DND-41 (cell line): ENCODE measurements around the gene PNMA6F.

ENCODE experiments used
- ATAC-seq: fragments of 200-7000 bp; cut with Tn5 transposase; 3 replicates; pipeline ENCODE4 v1.9.1; 2021; ENCODE audit warnings: low read depth; ENCODE audit not compliant: insufficient read depth
- DNase-seq: peaks from one replicate; pipeline ENCODE4 v3.0.0-alpha.2; 2020
- H2AFZ ChIP-seq: 2 replicates; pipeline ENCODE4 v1.6.0; 2012; ENCODE audit warnings: low read depth, low read length
- H3K27ac ChIP-seq: 2 replicates; pipeline ENCODE4 v1.5.1; 2012; ENCODE audit warnings: low read length, inconsistent platforms
- H3K27me3 ChIP-seq: fragments of 200-600 bp; sonication (generic); 2 replicates; pipeline ENCODE4 v1.6.0; 2012; ENCODE audit warnings: low read length, mild to moderate bottlenecking, inconsistent platforms; ENCODE audit not compliant: insufficient read depth, poor library complexity
- H3K36me3 ChIP-seq: 2 replicates; pipeline ENCODE4 v1.5.1; 2012; ENCODE audit warnings: low read length, inconsistent platforms; ENCODE audit not compliant: insufficient read depth
- H3K4me1 ChIP-seq: 2 replicates; pipeline ENCODE4 v1.5.1; 2012; ENCODE audit warnings: mild to moderate bottlenecking, low read length; ENCODE audit not compliant: insufficient read depth
- H3K4me2 ChIP-seq: 2 replicates; pipeline ENCODE4 v1.6.0; 2012; ENCODE audit warnings: mild to moderate bottlenecking, moderate library complexity, low read length, inconsistent platforms; ENCODE audit not compliant: insufficient read depth
- H3K4me3 ChIP-seq, 2 experiments: fragments of 200-600 bp in 1 of 2; shearing (Covaris generic) in 1 of 2; 2 replicates each; pipeline ENCODE4 v1.5.1; 2012 to 2016; ENCODE audit warnings: inconsistent platforms in 2 of 2, low read length in 2 of 2, mild to moderate bottlenecking in 2 of 2, low read depth in 1 of 2, moderate library complexity in 1 of 2
- H3K79me2 ChIP-seq: 2 replicates; pipeline ENCODE4 v1.6.0; 2012; ENCODE audit warnings: low read length, inconsistent platforms; ENCODE audit not compliant: insufficient read depth
- H3K9ac ChIP-seq: 2 replicates; pipeline ENCODE4 v1.6.0; 2012; ENCODE audit warnings: low read depth, mild to moderate bottlenecking, inconsistent platforms, low read length, moderate library complexity
- H3K9me3 ChIP-seq: 2 replicates; pipeline ENCODE4 v1.5.1; 2012; ENCODE audit warnings: low read length, moderate library complexity, mild to moderate bottlenecking, inconsistent platforms; ENCODE audit not compliant: insufficient read depth, severe bottlenecking
- H4K20me1 ChIP-seq: 2 replicates; pipeline ENCODE4 v1.6.0; 2012; ENCODE audit warnings: low read length; ENCODE audit not compliant: insufficient read depth
- CTCF ChIP-seq: IDR thresholded peaks from 2 replicates; pipeline ENCODE4 v1.5.1; 2012; ENCODE audit warnings: borderline replicate concordance, low read length, moderate library complexity, mild to moderate bottlenecking; ENCODE audit not compliant: poor library complexity, severe bottlenecking; ENCODE audit errors: extremely low read depth
- EZH2 ChIP-seq: IDR thresholded peaks from 3 replicates; pipeline ENCODE4 v1.6.1; 2012; ENCODE audit warnings: borderline replicate concordance, low read depth, mild to moderate bottlenecking, moderate library complexity, low read length, inconsistent platforms; ENCODE audit not compliant: severe bottlenecking

Gene PNMA6F

DNA sequence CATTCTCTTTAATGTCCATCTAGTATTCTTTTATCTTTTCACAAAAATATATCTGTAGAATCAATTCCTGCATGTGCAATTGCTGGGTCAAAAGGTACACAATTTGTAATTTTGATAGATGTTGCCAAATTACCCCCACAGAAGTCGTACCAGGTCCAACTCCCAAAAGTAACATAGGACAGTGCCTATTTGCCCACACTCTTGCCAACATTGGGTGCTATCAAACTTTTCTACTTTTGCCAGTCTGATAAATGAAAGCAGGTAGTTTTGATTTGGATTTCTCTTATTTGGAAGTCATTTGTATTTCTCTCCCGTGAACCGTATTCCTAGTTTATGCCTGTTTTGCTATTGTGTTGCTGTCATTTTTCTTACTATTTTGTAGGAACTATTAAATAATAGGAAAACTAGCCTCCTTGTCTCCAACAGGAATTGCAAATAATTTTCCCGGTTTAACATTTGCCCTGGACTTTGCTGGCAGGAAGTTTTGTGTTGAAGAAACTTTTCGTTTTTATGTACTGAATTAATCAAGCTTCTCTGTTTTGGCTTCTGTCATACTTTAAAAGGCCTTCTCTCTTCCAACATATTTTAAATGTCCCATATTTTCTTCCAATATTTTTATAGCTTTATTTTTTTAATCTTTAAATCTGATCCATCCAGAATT is 45.4 kb upstream of the PNMA6F start:
- no peak overlapping the region for H3K9ac ChIP-seq
- ATAC-seq (no peak), DNase-seq (no peak)
- no peaks in the 10 kb centered on the region for H3K4me1 ChIP-seq
- H3K9me3 ChIP-seq: no peaks in the 10 kb centered on the region
- no peak overlapping the region for H3K4me3 ChIP-seq
- H3K4me2 ChIP-seq: no peak overlapping the region
- H3K79me2 ChIP-seq: no peaks in the 10 kb centered on the region
- no peak overlapping the region for H2AFZ ChIP-seq
- H3K36me3 ChIP-seq: no peaks in the 10 kb centered on the region
- TF ChIP-seq CTCF (no peak), EZH2 (no peak)
- H4K20me1 ChIP-seq: no peaks in the 10 kb centered on the region
- no peaks in the 10 kb centered on the region for H3K27me3 ChIP-seq
- no peak overlapping the region for H3K27ac ChIP-seq

DNA sequence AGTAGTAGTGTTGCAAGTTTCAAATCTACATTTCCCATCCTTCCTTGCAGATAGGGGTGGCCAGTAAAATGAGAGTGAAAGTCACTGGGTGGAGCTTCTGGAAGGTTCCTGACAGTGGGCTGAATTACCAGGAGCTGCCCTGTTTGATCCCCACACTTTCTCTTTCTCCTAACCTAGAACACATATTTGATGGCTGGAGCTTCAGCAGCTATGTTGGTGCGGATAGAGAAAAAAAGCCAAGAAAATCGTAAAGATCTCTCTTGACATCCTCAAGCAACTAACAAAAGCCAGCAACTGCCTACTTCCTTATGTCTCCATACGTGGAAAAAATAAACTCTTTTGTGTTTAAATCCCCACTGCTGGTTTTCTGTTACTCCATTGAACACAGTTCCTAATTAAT is 44.6 kb upstream of the PNMA6F start:
- no peak for ATAC-seq

DNA sequence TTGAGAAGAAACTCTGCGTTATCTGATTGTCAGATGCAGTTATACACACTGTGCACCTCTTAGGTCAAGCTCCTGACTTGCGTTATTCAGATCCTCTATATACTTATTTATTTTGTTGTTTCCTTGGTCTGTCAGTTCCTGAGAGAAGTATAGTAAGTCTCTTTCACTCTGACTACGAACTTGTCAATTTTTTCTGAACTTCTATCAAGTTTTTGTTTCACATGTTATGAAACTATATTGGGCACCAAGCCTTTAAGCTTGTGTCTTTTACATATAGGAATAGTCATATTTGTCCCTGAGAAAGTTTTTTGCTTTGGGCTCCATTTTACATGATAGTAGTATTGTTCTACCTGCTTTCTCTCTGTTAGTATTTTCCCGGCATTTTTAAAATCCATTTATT is 44.1 kb upstream of the PNMA6F start:
- DNase-seq (no peak), ATAC-seq (no peak)
- Histone ChIP-seq H4K20me1 (no peaks in the 10 kb centered on the region), H3K27ac (no peak overlapping the region), H3K9ac (no peak overlapping the region), H3K79me2 (no peaks in the 10 kb centered on the region), H3K36me3 (no peaks in the 10 kb centered on the region), H3K4me1 (no peaks in the 10 kb centered on the region), H3K9me3 (no peaks in the 10 kb centered on the region), H3K27me3 (no peaks in the 10 kb centered on the region), H2AFZ (no peak overlapping the region), H3K4me2 (no peak overlapping the region), H3K4me3 (no peak overlapping the region)
- TF ChIP-seq CTCF: no peak
- TF ChIP-seq EZH2: no peak

More for the DNA sequence above, 44.6 kb upstream of the PNMA6F start:
- Histone ChIP-seq H3K4me3 (no peak overlapping the region), H3K4me2 (no peak overlapping the region), H3K4me1 (no peaks in the 10 kb centered on the region), H2AFZ (no peak overlapping the region), H3K79me2 (no peaks in the 10 kb centered on the region), H3K9me3 (no peaks in the 10 kb centered on the region), H3K27me3 (no peaks in the 10 kb centered on the region), H4K20me1 (no peaks in the 10 kb centered on the region), H3K9ac (no peak overlapping the region), H3K36me3 (no peaks in the 10 kb centered on the region), H3K27ac (no peak overlapping the region)
- DNase-seq: no peak
- TF ChIP-seq EZH2: no peak
- TF ChIP-seq CTCF: no peak
